BJ (cell line): ENCODE measurements around the gene USP34. TPM values are rescaled to one million over a fixed set of nuclear protein-coding genes. Genes with fewer than 3 reads are reported as not detected.
"Not testable (repeated sequence)": the region's sequence is repeated elsewhere in the genome, so short reads cannot be mapped to it uniquely, and the experiment has no call there.

Experiments used
- CTCF ChIA-PET: fragments of 350-600 bp; formaldehyde crosslinking; extraction: SDS; loops from one replicate; lab custom pipeline; 2021; ENCODE audit warnings: antibody characterized with exemption, inconsistent platforms; lab: Yijun Ruan, JAX
- POLR2A ChIA-PET: fragments of 300-600 bp; sonication (Branson Sonifier 250); formaldehyde crosslinking; extraction: SDS; loops from one replicate; lab custom pipeline; 2021; ENCODE audit warnings: antibody characterized with exemption; lab: Charles Lee
- DNase-seq: peaks from one replicate; pipeline ENCODE4 v3.0.0-alpha.2; 2011; ENCODE audit warnings: low read depth
- H3K27me3 ChIP-seq: 2 replicates; pipeline ENCODE4 v1.6.0; 2011; ENCODE audit warnings: low read length; ENCODE audit not compliant: control insufficient read depth, insufficient read depth
- H3K36me3 ChIP-seq: 2 replicates; pipeline ENCODE4 v1.5.1; 2011; ENCODE audit warnings: low read length; ENCODE audit not compliant: control insufficient read depth, insufficient read depth
- H3K4me3 ChIP-seq: 2 replicates; pipeline ENCODE4 v1.5.1; 2011; ENCODE audit warnings: low read depth, mild to moderate bottlenecking, control low read depth, low read length
- polyA plus RNA-seq: library from polyadenylated mRNA; depleted of rRNA; stranded (reverse); fragments of >200 nt; gene quantifications from 2 replicates; pipeline ENCODE4 v1.2.3, GENCODE V29; 2011
- TF ChIP-seq, protein P1 (sequence below): IDR thresholded peaks from 2 replicates; pipeline ENCODE4 v1.5.1; 2011; ENCODE audit warnings: low read depth, mild to moderate bottlenecking, control low read depth, inconsistent platforms, low read length, moderate library complexity; ENCODE audit not compliant: insufficient read depth

The USP34 gene
- polyA plus RNA-seq, 1 experiment, result 32.2 TPM

DNA sequence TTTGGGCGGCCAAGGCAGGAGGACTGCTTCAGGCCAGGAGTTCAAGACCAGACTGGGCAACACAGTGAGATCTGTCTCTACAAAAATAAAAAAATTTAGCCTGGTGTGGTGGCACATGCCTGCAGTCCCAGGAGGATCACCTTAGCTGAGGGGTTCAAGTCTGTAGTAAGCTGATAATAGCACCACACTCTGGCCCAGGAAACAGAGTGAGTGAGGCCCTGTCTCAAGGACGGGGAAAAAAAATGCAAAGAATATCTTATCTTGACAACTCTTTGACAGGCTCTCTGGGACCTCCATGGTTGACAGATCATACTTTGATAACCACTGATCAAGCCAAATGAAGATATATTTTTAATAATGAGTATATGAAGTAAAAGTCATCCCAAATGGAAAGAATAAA is 22.7 kb downstream of the USP34 start:
- DNase-seq, result no peak
- CTCF ChIA-PET, result no interaction called here
- no peak overlapping the region for H3K4me3 ChIP-seq
- TF ChIP-seq, protein P1, sequence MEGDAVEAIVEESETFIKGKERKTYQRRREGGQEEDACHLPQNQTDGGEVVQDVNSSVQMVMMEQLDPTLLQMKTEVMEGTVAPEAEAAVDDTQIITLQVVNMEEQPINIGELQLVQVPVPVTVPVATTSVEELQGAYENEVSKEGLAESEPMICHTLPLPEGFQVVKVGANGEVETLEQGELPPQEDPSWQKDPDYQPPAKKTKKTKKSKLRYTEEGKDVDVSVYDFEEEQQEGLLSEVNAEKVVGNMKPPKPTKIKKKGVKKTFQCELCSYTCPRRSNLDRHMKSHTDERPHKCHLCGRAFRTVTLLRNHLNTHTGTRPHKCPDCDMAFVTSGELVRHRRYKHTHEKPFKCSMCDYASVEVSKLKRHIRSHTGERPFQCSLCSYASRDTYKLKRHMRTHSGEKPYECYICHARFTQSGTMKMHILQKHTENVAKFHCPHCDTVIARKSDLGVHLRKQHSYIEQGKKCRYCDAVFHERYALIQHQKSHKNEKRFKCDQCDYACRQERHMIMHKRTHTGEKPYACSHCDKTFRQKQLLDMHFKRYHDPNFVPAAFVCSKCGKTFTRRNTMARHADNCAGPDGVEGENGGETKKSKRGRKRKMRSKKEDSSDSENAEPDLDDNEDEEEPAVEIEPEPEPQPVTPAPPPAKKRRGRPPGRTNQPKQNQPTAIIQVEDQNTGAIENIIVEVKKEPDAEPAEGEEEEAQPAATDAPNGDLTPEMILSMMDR, result no peak
- POLR2A ChIA-PET, result no interaction called here
- H3K36me3 ChIP-seq, result no peaks in the 10 kb centered on the region; the same call in 1 of the 2 replicates
- H3K27me3 ChIP-seq, result no peaks in the 10 kb centered on the region

DNA sequence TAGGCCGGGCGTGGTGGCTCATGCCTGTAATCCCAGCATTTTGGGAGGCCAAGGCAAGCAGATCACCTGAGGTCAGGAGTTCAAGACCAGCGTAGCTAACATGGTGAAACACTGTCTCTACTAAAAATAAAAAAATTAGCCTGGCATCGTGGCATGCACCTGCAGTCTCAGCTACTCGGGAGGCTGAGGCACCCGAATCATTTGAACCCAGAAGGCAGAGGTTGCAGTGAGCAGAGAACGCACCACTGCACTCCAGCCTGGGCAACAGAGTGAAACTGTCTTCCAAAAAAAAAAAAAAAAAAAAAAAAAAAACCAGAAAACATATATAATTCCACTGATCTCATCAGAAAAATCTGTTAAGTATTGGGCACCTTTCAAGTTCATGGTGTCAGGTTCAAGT is 23.9 kb downstream of the USP34 start:
- CTCF ChIA-PET, H3K36me3 ChIP-seq, POLR2A ChIA-PET, H3K27me3 ChIP-seq, DNase-seq, H3K4me3 ChIP-seq: not testable (repeated sequence)

DNA sequence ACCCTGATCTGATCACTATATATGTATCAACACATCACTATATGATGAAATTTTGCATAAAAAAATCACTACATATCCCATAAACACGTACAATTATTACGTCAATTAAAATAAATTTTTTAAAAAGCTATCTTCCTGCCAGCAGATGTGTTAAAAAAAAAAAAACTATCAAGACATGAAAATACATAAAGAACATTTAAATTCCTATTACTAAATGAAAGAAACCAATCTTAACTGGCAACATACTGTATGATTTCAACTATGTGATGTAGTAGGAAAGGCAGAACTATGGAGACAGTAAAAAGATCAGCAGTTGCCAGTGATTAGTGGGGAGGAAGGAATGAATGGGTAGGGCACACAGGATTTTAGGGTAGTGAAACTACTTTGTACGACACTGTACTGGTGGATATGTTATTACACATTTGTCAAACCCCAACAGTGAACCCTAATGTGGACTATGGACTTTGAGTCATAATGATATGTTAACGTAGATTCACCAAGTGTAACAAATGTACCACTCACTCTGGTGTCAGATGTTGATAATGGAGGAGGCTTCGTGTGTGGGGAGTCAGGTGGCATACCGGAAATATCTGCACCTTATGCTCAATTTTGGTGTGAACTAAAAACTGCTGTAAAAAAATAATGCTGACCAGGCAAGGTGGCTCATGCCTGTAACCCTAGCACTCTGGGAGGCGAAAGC is 27.4 kb downstream of the USP34 start:
- TF ChIP-seq, protein P1, result no peak
- Histone ChIP-seq H3K27me3 (no peaks in the 10 kb centered on the region), H3K4me3 (no peak overlapping the region), H3K36me3 (no peaks in the 10 kb centered on the region)
- POLR2A ChIA-PET, result no interaction called here
- no peak for DNase-seq
- CTCF ChIA-PET, result no interaction called here

DNA sequence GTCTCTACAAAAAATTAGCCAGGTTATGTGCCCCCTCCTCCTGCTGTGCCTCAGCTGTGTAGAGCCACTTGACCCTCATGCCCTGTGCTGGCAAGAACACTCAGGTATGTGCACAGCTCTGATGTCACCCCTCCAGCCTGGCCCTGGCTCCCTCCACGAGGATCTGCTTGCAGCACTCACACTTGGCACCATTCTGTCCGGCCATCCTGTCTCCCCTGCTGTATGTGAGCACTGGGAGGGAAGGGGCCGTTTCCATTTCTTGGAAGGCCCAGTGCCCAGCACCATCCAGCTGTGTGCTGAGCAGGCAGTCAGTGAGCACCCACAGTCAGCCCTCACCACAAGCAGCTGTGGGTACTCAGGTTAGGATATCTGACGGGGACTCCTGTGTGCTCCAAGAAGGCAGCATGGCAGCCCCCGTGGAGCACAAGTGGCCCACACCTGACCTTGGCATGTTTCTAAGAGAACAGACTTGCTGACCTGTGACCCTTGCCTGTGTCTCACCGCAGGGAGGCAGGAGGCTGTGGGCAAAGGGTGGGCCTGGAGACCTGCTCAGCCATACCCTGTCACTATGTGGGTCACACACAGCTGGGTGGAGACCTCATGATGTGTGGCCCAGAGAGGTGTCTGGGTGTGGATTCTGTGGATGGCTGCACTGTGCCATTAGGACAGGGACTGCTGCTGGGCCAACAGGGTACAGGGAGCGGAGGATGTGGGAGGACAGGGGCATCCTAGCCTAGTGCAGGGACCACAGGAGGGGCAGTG is 31.5 kb downstream of the USP34 start:
- ChIA-PET POLR2A (no interaction called here), CTCF (no interaction called here)
- Histone ChIP-seq H3K27me3 (no peaks in the 10 kb centered on the region), H3K4me3 (no peak overlapping the region), H3K36me3 (no peaks in the 10 kb centered on the region)
- TF ChIP-seq, protein P1, result no peak
- DNase-seq, result no peak

DNA sequence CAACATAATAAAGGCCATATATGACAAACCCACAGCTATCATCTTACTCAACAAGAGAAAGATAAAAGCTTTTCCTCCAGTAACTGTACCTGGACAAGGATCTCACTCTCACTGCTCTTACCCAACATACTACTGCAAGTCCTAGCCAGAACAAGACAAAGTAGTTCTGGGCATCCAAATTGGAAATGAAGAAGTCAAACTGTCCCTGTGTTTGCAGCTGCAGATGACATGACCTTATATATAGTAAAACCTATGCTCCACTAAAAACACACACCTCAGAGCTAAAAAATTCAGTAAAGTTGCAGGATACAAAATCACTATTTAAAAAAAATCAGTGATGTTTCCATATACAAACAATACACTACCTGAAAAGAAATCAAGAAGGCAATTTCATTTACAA is 32.2 kb downstream of the USP34 start:
- no peaks in the 10 kb centered on the region for H3K27me3 ChIP-seq
- POLR2A ChIA-PET, result no interaction called here
- CTCF ChIA-PET, result no interaction called here
- no peak for DNase-seq
- no peak overlapping the region for H3K4me3 ChIP-seq
- no peaks in the 10 kb centered on the region for H3K36me3 ChIP-seq
- TF ChIP-seq, protein P1, result no peak
